H7 (cell line): ENCODE measurements around the gene IGFBP4. TPM values are rescaled to one million over a fixed set of nuclear protein-coding genes. Genes with fewer than 3 reads are reported as not detected.
A peak's percentile ranks its signal among the peaks of the same experiment; 100 is the strongest.

ENCODE experiments used
- DNase-seq: peaks from one replicate; pipeline ENCODE4 v3.0.0; 2012
- H3K27me3 ChIP-seq: 2 replicates; pipeline ENCODE4 v1.6.0; 2011; ENCODE audit warnings: mild to moderate bottlenecking, low read length; ENCODE audit not compliant: control insufficient read depth, insufficient read depth
- H3K36me3 ChIP-seq: replicated peaks from 2 replicates; pipeline ENCODE4 v1.5.1; 2011; ENCODE audit warnings: low read length; ENCODE audit not compliant: control insufficient read depth, insufficient read depth
- H3K4me3 ChIP-seq: 2 replicates; pipeline ENCODE4 v1.5.1; 2011; ENCODE audit warnings: low read depth, mild to moderate bottlenecking, control low read depth, low read length, moderate library complexity; ENCODE audit not compliant: insufficient read depth
- total RNA-seq: library from RNA; depleted of rRNA; stranded (reverse); fragments of >200 nt; shearing (Covaris generic); gene quantifications from 2 replicates; pipeline ENCODE4 v1.2.3, GENCODE V29; 2014

IGFBP4 gene
- total RNA-seq, 1 experiment from 2014 or later, result 24.6 TPM

DNA sequence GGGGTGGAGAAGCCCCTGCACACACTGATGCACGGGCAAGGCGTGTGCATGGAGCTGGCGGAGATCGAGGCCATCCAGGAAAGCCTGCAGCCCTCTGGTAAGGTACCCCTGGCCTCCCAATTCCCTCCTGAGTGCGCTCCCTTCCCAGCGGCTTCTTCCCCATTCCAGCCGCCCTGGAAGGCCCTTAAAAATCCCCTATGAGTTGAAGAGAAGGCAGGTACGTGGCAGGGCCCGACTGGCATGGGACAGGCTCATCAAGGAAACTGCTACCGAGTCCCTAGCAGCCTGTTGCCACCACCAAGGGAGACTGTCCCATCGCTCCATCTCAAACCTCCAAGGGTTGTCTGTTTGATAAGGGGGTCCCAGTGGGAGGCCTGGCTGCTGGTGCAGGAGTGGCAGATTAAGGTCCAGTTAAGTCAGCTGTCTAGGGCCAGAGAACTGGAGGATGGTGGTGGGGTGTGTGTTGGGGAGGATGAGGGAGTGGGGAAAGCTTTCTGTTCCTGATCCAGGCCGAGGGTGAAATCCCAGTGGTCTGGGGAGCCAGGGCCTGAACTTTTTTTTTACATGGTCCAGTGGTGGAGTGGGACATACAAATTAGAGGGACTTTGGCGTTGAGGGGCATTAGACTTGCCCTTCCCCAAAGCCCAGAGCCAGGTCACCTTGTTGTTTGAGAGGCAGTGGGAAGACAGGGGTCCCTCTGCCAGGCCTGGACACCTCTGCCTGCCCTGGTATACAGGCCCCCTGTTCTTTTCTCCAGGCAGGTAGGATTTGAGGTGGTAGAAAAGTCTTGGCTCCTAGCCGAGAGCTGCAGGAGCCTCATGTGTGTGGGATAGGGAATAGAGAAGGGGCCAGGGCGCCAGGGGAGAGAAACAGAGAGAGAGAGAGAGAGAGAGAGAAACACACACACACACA is 994 bp downstream of the IGFBP4 start:
- H3K4me3 ChIP-seq, result peak overlapping the region; percentile 49
- peak; percentile 40 for DNase-seq

DNA sequence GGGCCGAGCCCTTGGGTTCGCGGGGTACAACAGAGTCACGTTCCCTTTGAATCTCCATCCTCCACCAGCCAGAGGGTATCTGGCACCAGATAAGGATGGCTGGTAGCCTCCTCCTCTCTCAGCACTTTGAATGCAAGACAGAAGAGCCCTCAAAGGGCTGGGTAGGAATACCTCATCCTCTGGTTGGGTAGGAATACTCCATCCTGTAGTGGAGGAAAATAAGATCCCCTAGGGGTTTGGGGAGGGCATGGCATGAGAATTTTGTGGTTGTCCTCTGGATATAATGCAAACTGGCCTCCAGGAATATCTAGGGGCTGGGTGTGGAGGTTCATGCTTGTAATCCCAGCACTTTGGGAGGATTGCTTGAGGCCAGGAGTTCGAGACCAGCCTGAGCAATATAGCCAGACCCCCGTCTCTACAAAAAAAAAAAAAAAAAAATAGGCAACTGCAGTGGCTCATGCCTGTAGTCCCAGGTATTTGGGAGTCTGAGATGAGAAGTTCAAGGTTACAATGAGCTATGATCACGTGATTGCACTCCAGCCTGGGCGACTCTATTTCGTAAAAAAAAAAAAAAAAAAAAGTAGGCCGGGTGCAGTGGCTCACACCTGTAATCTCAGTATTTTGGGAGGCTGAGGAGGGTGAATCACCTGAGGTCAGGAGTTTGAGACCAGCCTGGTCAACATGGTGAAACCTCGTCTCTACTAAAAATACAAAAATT is 2.7 kb downstream of the IGFBP4 start:
- DNase-seq, result no peak
- Histone ChIP-seq H3K36me3 (no peaks in the 10 kb centered on the region), H3K4me3 (no peak overlapping the region), H3K27me3 (peaks cover 4% of the 10 kb centered on the region)

More for the DNA sequence above, 994 bp downstream of the IGFBP4 start:
- Histone ChIP-seq H3K27me3 (peaks cover 4% of the 10 kb centered on the region), H3K36me3 (no peaks in the 10 kb centered on the region)

DNA sequence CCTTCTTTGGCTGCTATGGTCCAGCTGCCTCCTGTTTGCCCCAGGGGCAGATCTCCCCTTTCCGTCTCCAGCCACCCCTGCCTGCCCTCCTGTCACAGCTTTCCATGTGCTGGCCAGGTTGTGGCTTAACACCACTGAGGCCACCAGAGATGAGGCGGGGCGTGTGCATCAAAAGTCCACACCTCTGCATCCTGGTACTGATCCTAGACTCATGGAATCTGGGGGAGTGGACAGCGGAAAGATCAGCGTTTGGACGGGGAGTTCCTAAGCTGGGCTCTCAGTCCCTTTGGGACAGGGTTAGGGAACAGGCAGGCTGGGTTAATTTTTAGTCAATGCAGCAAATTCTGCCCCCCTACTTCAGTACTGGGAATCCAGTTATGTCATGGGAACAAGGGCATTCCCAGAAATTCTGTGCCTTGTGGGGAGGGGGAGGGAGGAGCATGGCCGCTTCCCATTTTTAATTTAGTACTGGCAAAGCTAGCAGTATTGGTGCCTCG is 3.9 kb downstream of the IGFBP4 start:
- DNase-seq, result no peak
- Histone ChIP-seq H3K27me3 (peaks cover 4% of the 10 kb centered on the region), H3K4me3 (no peak overlapping the region), H3K36me3 (no peaks in the 10 kb centered on the region)

DNA sequence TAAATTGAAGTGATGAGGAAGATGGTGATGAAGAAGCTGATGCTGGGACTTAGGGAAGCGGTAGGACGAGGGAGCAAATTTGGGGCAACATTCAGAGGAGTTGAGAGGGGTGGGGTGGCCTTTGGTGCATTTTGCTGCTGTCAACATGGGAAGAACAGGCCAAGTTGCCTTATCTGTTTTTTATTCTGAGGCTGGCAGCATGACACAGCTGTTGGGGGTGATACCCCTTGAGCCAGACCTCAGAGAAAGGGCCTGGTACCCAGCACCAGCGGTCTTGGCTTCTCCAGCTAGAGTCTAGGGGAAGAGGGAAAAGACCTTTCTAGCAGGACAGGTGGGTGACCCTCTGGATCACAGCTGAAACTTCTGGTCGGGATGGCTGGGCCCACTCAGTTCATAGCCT is 4.6 kb downstream of the IGFBP4 start:
- Histone ChIP-seq H3K4me3 (no peak overlapping the region), H3K36me3 (no peaks in the 10 kb centered on the region; the same call in 1 of the 2 replicates)
- no peak for DNase-seq

DNA sequence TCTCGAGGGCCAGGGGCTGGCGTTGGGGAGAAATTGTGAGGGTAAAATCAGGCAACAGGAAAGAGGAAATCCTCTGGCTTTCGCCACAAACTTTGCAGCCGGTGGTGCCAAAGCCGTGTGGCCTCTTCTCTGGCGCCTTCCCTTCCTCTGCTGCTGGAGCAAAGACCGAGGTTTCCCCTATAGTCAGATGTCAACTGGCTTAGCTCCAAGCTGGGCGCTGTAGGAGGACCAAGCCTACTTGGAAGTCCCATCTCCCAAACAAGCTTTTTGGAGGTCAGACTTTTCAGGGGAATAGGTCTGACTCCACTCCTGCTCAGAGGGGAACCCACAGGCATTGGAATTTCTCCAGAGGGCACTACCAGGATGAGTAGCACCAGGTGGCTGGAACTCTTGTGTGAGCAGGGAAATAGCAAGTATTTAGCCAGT is 5.0 kb downstream of the IGFBP4 start:
- Histone ChIP-seq H3K4me3 (no peak overlapping the region), H3K36me3 (no peaks in the 10 kb centered on the region; the same call in 1 of the 2 replicates), H3K27me3 (peaks cover 3% of the 10 kb centered on the region)
- no peak for DNase-seq

More for the DNA sequence above, 4.6 kb downstream of the IGFBP4 start:
- H3K27me3 ChIP-seq, result peaks cover 3% of the 10 kb centered on the region

DNA sequence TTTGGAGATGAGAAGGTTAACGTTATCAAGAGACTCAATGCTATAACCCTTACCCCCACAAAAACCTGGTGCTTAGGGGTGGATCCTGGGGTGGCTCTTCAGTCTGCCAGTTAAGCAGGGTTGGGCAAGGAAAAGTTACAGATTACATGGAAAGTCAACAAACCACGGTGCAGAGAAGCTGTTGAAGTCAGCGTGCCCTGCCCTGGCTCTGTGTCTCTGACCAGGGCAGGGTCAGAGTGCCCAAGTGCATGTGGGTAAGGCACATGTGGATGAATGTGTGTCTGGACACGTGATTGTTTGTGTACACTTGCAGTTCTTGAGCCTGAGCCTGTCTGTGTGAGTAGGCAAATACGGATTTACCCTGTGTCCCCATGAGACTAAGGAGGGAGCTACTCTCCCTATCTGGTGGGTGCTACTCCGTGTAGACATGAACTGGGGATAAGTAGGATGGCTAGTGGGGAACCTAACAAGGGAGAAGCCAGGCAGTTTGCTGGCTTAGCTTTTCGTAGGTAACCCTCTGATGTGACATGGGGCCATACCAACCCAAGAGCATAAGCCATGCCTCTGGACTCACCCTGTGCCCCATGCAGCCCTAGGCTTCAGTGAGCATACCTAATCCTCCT is 5.5 kb downstream of the IGFBP4 start:
- H3K4me3 ChIP-seq, result no peak overlapping the region

DNA sequence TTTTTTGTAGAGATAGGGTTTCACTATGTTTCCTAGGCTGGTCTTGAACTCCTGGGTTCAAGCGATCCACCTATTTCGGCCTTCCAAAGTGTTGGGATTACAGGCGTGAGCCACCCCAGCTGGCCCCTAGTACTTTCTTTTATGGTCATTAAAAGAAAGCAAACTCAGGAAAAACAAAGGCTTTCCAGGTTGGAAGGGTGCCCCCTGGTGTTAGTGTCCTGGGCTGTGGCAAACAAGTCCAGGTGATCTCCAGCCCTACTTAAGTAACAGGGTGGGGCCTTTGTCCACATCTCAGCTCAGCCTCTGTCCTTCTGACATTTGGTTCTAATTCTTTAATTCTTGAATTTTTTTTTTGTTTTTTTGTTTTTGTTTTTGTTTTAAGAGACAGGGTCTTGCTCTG is 6.9 kb downstream of the IGFBP4 start:
- H3K4me3 ChIP-seq, result no peak overlapping the region
- peak; percentile 80 for DNase-seq
- peaks cover 7% of the 10 kb centered on the region for H3K36me3 ChIP-seq
- H3K27me3 ChIP-seq, result no peaks in the 10 kb centered on the region

More for the DNA sequence above, 5.5 kb downstream of the IGFBP4 start:
- DNase-seq, result no peak
- Histone ChIP-seq H3K27me3 (peaks cover 3% of the 10 kb centered on the region), H3K36me3 (peaks cover 1% of the 10 kb centered on the region)

DNA sequence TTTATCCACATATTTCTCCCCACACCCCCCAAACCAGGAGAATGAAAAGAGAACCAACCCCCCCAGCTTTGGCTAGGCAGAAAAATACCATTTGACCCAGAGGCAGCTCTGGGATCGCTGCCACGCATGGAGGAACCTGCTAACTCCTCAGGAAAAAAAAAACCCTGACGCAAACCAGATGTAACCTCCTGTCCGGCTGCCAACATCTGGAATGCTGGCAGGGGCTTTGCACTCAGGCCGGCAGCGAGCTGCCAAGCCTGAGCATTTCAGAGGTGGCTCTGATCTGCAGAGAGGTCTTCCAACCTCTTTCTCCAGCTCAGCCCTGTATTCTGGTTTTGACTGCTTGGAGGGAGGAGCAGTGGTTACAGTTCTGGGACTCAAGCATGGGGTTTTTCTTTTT is 8.2 kb downstream of the IGFBP4 start:
- Histone ChIP-seq H3K36me3 (peaks cover 11% of the 10 kb centered on the region), H3K27me3 (no peaks in the 10 kb centered on the region), H3K4me3 (no peak overlapping the region)
- no peak for DNase-seq

DNA sequence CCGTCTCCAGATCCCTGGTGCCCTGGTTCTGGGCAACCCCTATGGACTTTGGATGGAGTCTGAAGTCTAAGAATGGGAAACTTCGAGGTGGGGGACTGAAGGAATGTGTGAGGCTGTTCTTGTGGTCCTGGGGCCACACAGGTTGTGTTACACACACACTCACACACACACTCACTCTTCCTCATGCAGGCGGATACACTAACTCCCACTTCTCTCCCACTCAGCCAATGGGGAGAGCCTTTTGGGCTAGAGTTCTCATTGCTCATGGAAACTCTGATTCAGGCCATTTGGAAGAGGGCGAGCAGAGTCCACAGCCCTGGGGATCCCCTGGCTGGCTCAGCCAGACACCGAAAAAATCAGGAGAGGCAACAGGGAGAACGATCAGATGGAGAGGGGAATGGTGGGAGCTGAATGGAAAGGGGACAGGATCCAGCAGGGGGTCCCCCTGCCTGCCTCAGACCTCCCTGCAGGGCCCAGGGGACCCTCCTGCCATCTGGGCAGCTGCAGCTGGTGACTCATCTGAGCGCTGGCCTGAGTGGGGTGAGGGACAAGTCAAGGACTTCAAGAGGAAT is 9.1 kb downstream of the IGFBP4 start:
- no peak for DNase-seq
- Histone ChIP-seq H3K36me3 (peaks cover 15% of the 10 kb centered on the region), H3K27me3 (no peaks in the 10 kb centered on the region), H3K4me3 (no peak overlapping the region)

DNA sequence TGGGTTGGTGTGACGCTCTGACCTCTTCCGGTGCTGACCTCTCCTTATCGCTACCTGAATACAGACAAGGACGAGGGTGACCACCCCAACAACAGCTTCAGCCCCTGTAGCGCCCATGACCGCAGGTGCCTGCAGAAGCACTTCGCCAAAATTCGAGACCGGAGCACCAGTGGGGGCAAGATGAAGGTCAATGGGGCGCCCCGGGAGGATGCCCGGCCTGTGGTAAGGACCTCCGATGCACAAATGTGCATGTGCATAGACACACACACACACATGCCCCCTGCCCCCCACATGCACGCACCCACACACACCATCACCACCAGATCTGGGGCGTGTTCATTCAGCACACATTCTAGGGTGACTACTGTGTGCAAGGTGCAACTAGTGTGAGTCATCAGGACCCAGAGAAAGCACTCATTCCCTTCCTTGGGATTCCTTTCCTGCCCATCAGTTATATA is 9.7 kb downstream of the IGFBP4 start:
- DNase-seq, result no peak
- Histone ChIP-seq H3K36me3 (peaks cover 15% of the 10 kb centered on the region), H3K27me3 (no peaks in the 10 kb centered on the region), H3K4me3 (no peak overlapping the region)

DNA sequence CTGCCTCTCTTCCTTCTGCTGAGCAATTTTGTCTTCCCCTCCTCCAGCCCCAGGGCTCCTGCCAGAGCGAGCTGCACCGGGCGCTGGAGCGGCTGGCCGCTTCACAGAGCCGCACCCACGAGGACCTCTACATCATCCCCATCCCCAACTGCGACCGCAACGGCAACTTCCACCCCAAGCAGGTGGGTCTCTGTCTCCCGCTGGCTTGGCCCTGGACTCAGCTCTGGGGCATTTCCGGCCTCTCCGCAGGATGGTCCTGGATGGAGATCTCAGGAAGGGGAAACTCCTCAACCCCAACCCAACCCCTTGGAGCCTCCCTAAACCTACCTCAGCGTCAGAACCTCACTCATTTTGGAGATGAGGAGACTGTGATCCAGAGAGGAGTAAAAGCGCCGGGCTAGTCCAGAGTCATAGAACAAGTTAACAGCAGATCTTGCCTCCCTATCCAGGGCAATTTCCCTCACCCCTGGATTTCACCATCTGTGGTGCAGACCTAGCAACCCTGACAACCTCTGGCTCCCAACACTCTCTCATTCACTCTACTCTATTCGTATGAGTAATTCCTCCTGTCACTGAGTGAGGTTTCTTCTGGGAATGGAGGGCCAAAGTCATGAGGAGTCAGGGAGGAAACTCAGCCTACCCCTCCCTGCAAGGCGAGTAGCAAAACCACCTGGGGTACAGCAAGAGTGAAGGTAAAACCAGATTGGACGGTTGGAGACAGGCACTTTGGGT is 10.8 kb downstream of the IGFBP4 start:
- DNase-seq, result peak; percentile 31

DNA sequence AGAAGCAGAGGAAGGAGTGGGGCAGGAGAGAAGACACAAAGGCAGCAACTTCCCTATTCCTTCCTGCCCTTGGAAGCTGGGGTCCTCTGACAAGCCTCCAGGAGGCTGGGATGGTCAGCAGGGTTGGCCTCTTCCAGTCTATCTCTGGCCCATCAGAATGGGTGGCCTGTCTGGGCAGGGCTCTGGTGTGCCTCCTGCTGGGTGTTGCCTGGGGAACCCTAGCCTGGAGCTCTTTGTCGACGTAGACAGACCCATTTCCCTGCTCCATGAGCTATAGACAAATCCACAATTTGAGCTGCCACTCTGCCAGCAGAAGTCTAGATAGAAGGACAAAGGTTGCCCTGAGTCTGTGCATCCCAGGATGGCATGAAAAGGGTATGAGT is 11.4 kb downstream of the IGFBP4 start:
- Histone ChIP-seq H3K4me3 (no peak overlapping the region), H3K27me3 (no peaks in the 10 kb centered on the region), H3K36me3 (peaks cover 15% of the 10 kb centered on the region)
- DNase-seq, result peak; percentile 35

More for the DNA sequence above, 10.8 kb downstream of the IGFBP4 start:
- Histone ChIP-seq H3K36me3 (peaks cover 15% of the 10 kb centered on the region), H3K27me3 (no peaks in the 10 kb centered on the region), H3K4me3 (no peak overlapping the region)

DNA sequence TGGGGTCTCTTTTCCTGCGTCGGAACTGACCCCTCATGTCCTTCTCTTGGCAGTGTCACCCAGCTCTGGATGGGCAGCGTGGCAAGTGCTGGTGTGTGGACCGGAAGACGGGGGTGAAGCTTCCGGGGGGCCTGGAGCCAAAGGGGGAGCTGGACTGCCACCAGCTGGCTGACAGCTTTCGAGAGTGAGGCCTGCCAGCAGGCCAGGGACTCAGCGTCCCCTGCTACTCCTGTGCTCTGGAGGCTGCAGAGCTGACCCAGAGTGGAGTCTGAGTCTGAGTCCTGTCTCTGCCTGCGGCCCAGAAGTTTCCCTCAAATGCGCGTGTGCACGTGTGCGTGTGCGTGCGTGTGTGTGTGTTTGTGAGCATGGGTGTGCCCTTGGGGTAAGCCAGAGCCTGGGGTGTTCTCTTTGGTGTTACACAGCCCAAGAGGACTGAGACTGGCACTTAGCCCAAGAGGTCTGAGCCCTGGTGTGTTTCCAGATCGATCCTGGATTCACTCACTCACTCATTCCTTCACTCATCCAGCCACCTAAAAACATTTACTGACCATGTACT is 13.2 kb downstream of the IGFBP4 start:
- Histone ChIP-seq H3K36me3 (peaks cover 15% of the 10 kb centered on the region), H3K27me3 (no peaks in the 10 kb centered on the region), H3K4me3 (no peak overlapping the region)
- no peak for DNase-seq
